Umbilical cord (tissue), 2 donors: ENCODE data around the gene GNAO1. TPM values are rescaled to one million over a fixed set of nuclear protein-coding genes. Genes with fewer than 3 reads are reported as not detected.

ENCODE experiments used
- DNase-seq: peaks from one replicate; pipeline ENCODE4 v3.0.0-alpha.2; 2015; ENCODE audit warnings: low spot score
- total RNA-seq: library from RNA; depleted of rRNA; stranded (reverse); fragments of >200 nt; gene quantifications from one replicate; pipeline ENCODE4 v1.2.3, GENCODE V29; 2014; ENCODE audit warnings: low replicate concordance; ENCODE audit not compliant: insufficient read depth

GNAO1 gene
- total RNA-seq, 1 donor from 2014 or later: 7.9 TPM

GRCh38 chr16:56238188-56238587, 46.9 kb downstream of the GNAO1 start:
- no peak for DNase-seq

- no peak for DNase-seq
Observed at GRCh38 chr16:56241596-56241995, 50.3 kb downstream of the GNAO1 start.

- DNase-seq: no peak
Observed at GRCh38 chr16:56242740-56243139, 51.5 kb downstream of the GNAO1 start.

- no peak for DNase-seq
Observed at GRCh38 chr16:56244612-56245011, 53.3 kb downstream of the GNAO1 start.

- no peak for DNase-seq
Observed at GRCh38 chr16:56245197-56245596, 53.9 kb downstream of the GNAO1 start.

- peak; percentile 52 for DNase-seq
Observed at GRCh38 chr16:56246051-56246817, 54.9 kb downstream of the GNAO1 start.

GRCh38 chr16:56247018-56247417, 55.7 kb downstream of the GNAO1 start:
- no peak for DNase-seq

- no peak for DNase-seq
Observed at GRCh38 chr16:56247808-56248207, 56.5 kb downstream of the GNAO1 start.

GRCh38 chr16:56252835-56253234, 61.5 kb downstream of the GNAO1 start:
- peak; percentile 72 for DNase-seq

- no peak for DNase-seq
Observed at GRCh38 chr16:56255904-56256303, 64.6 kb downstream of the GNAO1 start.

GRCh38 chr16:56257239-56257638, 66.0 kb downstream of the GNAO1 start:
- DNase-seq: peak; percentile 42

- DNase-seq: peak; percentile 83
Observed at GRCh38 chr16:56257666-56258342, 66.5 kb downstream of the GNAO1 start.

- no peak for DNase-seq
Observed at GRCh38 chr16:56258508-56259424, 67.5 kb downstream of the GNAO1 start.

GRCh38 chr16:56259425-56259779, 68.1 kb downstream of the GNAO1 start:
- no peak for DNase-seq

GRCh38 chr16:56260378-56261160, 69.3 kb downstream of the GNAO1 start:
- no peak for DNase-seq

- no peak for DNase-seq
Observed at GRCh38 chr16:56261656-56262055, 70.4 kb downstream of the GNAO1 start.

- DNase-seq: no peak
Observed at GRCh38 chr16:56262148-56262547, 70.9 kb downstream of the GNAO1 start.

- no peak for DNase-seq
Observed at GRCh38 chr16:56262551-56263245, 71.4 kb downstream of the GNAO1 start.

- no peak for DNase-seq
Observed at GRCh38 chr16:56263711-56264608, 72.7 kb downstream of the GNAO1 start.

- no peak for DNase-seq
Observed at GRCh38 chr16:56264609-56264972, 73.3 kb downstream of the GNAO1 start.
